GM21723 (cell line): ENCODE data around the gene FOXK2.
"Not testable (repeated sequence)": the region's sequence is repeated elsewhere in the genome, so short reads cannot be mapped to it uniquely, and the experiment has no call there.

Experiments
- ATAC-seq: cut with Tn5 transposase; IDR thresholded peaks from one replicate; pipeline ENCODE4 v1.9.1; 2021; ENCODE audit warnings: mild to moderate bottlenecking, moderate library complexity; ENCODE audit not compliant: unreplicated experiment

FOXK2 gene

DNA sequence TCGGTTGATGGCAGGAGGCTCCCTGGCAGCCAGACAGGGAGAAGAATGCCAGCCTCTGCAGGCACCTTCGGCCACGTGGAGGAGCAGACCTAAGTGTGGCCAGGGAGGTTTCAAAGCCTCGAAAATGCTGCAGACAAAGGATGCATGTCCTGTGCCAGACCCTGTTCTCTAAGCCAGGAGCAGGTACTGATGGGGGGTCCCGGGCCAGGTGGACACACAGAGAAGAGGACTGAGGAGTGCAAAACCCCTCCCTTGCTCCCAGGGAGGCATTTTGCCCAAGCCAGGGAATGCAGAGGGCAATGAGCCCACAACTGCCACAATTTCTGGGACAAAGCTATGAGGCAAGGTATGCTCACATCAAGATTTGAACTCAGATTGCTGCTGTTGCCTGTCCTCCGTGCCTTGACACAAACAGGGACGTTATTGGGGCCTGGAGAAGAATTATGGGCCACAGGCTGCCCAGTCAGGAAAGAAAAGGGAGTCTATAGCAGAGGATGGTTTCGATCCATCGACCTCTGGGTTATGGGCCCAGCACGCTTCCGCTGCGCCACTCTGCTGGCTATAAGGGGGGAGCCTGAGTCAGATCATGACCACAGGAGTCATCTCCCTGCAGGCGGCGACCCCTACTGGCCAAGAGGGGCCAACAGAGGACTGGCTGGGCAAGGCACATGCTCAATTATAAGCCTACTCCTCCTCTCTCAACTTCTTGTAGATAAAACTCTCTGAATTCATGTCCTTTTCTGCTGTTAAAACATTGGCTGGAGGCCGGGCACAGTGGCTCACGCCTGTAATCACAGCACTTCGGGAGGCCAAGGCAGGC lies 25.1 kb upstream of the FOXK2 start:
- peak; percentile 48 for ATAC-seq

GRCh38 chr17:82495844-82496528 lies 23.5 kb upstream of the FOXK2 start:
- no peak for ATAC-seq

- peak; percentile 55 for ATAC-seq
Measured at GRCh38 chr17:82496529-82497434, 22.8 kb upstream of the FOXK2 start.

DNA sequence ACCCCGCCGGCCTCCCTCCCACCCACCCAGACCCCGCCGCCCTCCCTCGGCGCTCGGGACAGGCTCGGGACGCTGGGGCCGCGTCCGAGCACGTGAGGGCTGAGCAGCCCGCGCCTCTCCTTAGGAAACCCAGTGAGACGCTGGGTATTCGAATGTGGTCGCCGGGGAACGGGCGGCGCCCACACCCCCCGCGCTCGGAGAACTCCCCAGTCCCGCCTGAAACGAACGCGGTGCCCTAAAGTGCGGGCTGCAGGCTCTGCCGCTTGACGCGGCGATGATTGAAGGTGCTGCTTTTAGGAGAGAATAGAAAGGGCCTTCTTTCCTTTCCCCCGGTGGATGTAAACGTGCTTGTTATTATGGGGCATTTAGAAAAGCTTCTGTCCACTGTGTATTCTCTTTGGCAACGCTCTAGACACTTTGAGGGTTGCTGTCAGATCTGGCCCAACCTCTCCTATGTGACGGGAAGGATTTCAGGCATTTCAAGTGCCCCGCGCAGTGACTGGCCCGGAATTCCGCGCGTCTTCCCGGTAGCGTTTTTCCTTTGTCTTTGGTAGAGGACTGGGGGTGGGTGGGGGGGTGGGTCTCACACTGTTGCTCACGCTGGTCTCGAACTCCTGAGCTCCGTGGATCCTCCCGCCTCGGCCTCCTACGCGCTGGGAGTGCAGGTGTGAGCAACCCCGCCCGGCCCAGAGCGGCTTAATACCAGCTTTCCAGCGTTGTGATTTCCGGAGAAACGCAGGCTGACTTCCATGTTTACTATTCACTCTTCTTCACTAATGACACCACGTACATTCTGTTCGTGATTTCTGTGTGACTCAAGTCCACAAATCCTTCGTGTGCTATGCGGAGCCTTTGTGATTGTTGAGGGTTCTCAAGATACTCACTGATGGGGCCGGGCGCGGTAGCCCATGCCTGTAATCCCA lies 21.8 kb upstream of the FOXK2 start:
- peak; percentile 9 for ATAC-seq

GRCh38 chr17:82502207-82502606 lies 17.3 kb upstream of the FOXK2 start:
- ATAC-seq: no peak

GRCh38 chr17:82503094-82503727 lies 16.3 kb upstream of the FOXK2 start:
- no peak for ATAC-seq

DNA sequence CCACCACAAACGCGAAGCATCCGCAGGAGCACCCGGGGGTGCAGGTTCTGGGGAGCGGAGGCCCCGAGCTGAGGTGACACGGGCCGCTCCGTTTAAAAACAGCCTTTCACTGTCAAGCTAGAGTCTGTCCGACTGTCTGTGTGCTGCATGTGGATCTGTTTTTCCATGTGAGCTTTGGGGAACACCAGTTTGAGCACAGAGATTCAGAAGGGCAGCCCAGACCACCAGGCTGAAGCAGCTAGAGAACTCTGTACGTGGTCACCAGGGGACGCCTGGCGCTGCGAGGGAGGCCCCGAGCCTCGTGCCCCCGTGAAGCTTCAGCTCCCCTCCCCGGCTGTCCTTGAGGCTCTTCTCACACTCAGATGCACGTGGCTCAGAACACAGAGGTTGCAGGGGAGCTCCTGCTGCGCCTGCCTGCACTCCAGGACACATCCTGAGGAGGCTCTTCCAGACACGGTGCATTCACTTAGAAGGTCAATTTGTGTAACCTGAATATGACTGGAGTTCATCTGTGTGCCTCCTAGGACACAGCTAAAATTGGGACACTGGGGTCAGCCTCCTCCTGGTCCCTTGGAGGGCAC lies 15.7 kb upstream of the FOXK2 start:
- no peak for ATAC-seq

- ATAC-seq: no peak
Measured at GRCh38 chr17:82505296-82505695, 14.2 kb upstream of the FOXK2 start.

GRCh38 chr17:82506402-82506801 lies 13.1 kb upstream of the FOXK2 start:
- ATAC-seq: peak; percentile 95

DNA sequence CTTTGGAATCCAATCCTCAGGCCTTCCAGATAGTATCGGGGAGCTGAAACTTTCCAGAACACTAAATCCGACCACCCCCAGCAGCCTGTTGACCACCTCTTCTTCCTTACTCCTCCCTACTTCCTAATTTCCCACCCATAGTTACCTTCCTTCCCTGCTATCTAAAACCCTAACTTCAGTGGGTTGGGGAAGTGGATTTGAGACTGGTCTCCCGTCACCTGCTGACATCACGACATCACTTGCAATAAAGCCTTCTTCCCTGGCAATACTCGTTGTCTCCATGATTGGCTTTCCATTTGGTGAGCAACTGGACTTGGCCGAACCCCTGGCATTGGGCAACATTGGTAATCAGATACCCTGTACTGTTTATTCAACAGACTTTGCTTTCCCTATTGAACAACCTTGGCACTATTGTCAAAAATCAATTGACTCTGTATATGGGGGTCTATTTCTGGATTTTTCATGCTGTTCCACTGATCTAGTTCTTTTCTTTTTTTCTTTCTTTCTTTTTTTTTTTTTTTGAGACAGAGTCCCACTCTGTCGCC lies 11.8 kb upstream of the FOXK2 start:
- no peak for ATAC-seq

DNA sequence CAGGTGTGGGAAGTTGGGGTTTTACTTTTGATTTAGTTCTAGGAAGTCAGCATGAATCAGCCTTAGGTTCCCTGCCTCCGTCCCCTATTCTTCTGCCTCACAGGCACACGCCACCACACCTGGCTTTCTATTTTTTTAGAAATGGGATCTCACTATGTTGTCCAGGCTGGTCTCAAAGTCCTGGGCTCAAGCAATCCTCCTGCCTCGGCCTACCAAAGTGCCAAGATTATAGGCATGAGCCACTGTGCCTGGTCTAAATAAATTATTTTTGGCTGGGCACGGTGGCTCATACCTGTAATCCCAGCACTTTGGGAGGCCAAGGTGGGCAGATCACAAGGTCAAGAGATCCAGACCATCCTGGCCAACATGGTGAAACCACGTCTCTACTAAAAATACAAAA lies 7.9 kb upstream of the FOXK2 start:
- ATAC-seq: not testable (repeated sequence)

- ATAC-seq: not testable (repeated sequence)
Measured at GRCh38 chr17:82513864-82514263, 5.7 kb upstream of the FOXK2 start.

- ATAC-seq: no peak
Measured at GRCh38 chr17:82517230-82517865, 2.2 kb upstream of the FOXK2 start.

DNA sequence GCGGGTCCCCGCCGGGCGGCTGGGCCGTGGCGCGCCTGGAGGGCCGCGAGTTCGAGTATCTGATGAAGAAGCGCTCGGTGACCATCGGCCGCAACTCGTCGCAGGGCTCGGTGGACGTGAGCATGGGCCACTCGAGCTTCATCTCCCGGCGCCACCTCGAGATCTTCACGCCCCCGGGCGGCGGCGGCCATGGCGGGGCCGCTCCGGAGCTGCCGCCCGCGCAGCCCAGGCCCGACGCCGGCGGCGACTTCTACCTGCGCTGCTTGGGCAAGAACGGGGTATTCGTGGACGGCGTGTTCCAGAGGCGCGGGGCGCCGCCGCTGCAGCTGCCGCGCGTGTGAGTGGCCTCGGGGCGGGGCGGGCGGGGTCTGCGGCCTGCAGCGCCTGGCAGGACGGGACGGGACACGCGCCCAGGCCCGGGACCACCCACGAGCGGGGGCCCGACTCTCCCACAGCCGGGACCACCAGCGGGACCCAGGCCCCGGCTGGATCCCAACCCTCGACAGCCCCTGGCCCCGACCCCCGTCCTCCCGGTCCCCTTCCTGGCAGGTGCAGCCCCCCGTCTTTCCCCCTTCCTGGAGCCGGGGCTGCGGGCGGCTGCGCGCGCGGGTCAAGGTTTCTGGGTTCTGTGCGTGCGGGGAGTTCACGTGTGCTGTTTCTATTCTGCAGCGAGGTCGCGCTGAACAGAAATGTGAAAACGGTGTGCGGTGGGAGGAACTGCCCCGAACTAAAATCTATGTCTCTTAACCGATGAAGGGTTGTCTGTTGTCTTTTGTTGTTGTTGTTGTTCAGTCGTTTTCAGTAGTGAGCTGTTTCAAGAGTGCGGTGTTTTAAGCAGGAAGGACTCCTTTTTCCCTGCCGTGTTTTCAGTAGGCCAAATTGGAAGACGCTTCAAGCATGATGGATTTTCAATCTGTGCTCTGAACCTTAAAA lies 705 bp downstream of the FOXK2 start:
- no peak for ATAC-seq

GRCh38 chr17:82524540-82524939 lies 5.0 kb downstream of the FOXK2 start:
- ATAC-seq: no peak

DNA sequence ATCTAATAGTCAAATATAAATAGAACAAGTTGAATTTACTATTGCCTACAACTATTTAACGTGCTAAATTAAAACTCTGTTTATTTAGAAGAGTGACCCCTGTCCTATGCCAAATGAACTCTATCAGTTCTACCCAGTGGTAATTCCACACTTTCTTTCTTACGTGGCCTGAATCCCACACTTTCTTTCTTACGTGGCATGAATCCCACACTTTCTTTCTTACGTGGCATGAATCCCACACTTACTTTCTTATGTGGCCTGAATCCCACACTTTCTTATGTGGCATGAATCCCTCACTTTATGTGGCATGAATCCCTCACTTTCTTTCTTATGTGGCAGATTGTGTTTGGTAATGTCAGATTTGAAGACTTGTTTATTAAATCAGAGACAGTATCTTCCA lies 6.2 kb downstream of the FOXK2 start:
- ATAC-seq: no peak

DNA sequence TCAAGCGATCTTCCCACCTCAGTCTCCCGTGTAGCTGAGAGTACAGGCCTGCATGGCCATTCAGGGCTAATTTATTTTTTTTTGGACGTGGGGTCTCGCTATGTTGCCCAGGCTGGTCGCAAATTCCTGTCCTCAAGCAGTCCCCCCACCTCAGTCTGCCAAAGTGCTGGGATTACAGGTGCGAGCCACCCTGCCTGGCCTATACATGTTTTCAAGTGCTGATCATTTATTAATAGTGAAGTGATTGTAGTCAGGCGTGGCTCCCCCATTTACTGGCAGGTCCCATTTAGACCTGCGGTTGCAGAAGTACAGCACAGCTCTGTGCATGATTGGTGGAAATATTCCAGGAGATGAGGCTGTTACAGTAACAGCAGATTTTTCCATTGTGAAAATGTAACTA lies 8.4 kb downstream of the FOXK2 start:
- no peak for ATAC-seq
